Measurements from ENCODE around the gene THBS3. TPM values are rescaled to one million over a fixed set of nuclear protein-coding genes. Genes with fewer than 3 reads are reported as not detected.

The THBS3 gene
- polyA plus RNA-seq (2013, experiment 1 of 2) = 2.1 TPM
- polyA plus RNA-seq (2013, experiment 2 of 2) = 2.4 TPM

GRCh38 chr1:155207806-155208540, at the start of gene THBS3:
TSS of gene THBS3 (minus strand) at chr1:155207897. CDS start at chr1:155207876, 21 bp downstream.
- Histone ChIP-seq H4K8ac (ENCODE audit: low read depth, low read length) (no peak within 1 kb of the TSS), H3K79me1 (ENCODE audit: low read length) (no peaks in the 10 kb centered on the region), H2AK5ac (ENCODE audit: low read length) (peak within 1 kb of the TSS; percentile 38), H2BK120ac (ENCODE audit: low read depth, low read length) (peak within 1 kb of the TSS; percentile 16), H3K27me3 (ENCODE audit: insufficient read depth, low read length, poor library complexity) (no peaks in the 10 kb centered on the region), H3K23ac (ENCODE audit: low read length) (peak within 1 kb of the TSS; percentile 76), H3K79me2 (ENCODE audit: control insufficient read depth, insufficient read depth, low read length) (no peaks in the 10 kb centered on the region), H3K18ac (ENCODE audit: low read length) (peak within 1 kb of the TSS; percentile 44), H3K4me1 (ENCODE audit: control insufficient read depth, low read depth, low read length) (peaks cover 7% of the 10 kb centered on the region), H3K9ac (ENCODE audit: low read length) (peak within 1 kb of the TSS; percentile 79), H2BK5ac (ENCODE audit: low read length) (peak within 1 kb of the TSS; percentile 65), H2BK15ac (replicated peaks; ENCODE audit: low read depth) (no peak within 1 kb of the TSS), H3K4ac (ENCODE audit: low read depth, low read length) (peak within 1 kb of the TSS; percentile 61), H3K27ac (ENCODE audit: low read depth, low read length) (peak within 1 kb of the TSS; percentile 65), H4K5ac (ENCODE audit: low read length) (no peak within 1 kb of the TSS), H3K4me2 (ENCODE audit: low read length) (peak within 1 kb of the TSS; percentile 91), H3K4me3 (ENCODE audit: low read length) (peak within 1 kb of the TSS; percentile 64), H3K36me3 (ENCODE audit: control insufficient read depth, insufficient read depth, low read length) (no peaks in the 10 kb centered on the region), H3K56ac (ENCODE audit: low read length) (peak within 1 kb of the TSS; percentile 84)
- no CpG with 5 or more reads among the region's 17 CpGs for WGBS (ENCODE audit: extremely low coverage, insufficient coverage, low lambda C conversion rate)
- peak; percentile 76 for DNase-seq

- H2BK120ac ChIP-seq (ENCODE audit: low read depth, low read length) = no peak overlapping the region
- H3K4ac ChIP-seq (ENCODE audit: low read depth, low read length) = no peak overlapping the region
- H3K4me2 ChIP-seq (ENCODE audit: low read length) = peak overlapping the region; percentile 95
- no peak for DNase-seq
- H3K27ac ChIP-seq (ENCODE audit: low read depth, low read length) = no peak overlapping the region
- H3K56ac ChIP-seq (ENCODE audit: low read length) = peak overlapping the region; percentile 95
- no peak overlapping the region for H4K5ac ChIP-seq (ENCODE audit: low read length)
- H2BK5ac ChIP-seq (ENCODE audit: low read length) = no peak overlapping the region
- H2BK15ac ChIP-seq (replicated peaks; ENCODE audit: low read depth) = no peak overlapping the region
- H2AK5ac ChIP-seq (ENCODE audit: low read length) = no peak overlapping the region
- WGBS (ENCODE audit: extremely low coverage, insufficient coverage, low lambda C conversion rate) = no CpG with 5 or more reads among the region's 20 CpGs
- H3K79me2 ChIP-seq (ENCODE audit: control insufficient read depth, insufficient read depth, low read length) = peaks cover 2% of the 10 kb centered on the region
- peaks cover 3% of the 10 kb centered on the region for H3K36me3 ChIP-seq (ENCODE audit: control insufficient read depth, insufficient read depth, low read length)
- H3K9ac ChIP-seq (ENCODE audit: low read length) = peak overlapping the region; percentile 86
- H3K4me1 ChIP-seq (ENCODE audit: control insufficient read depth, low read depth, low read length) = peaks cover 8% of the 10 kb centered on the region
- no peak overlapping the region for H3K23ac ChIP-seq (ENCODE audit: low read length)
- no peak overlapping the region for H3K18ac ChIP-seq (ENCODE audit: low read length)
- H4K8ac ChIP-seq (ENCODE audit: low read depth, low read length) = no peak overlapping the region
- no peaks in the 10 kb centered on the region for H3K27me3 ChIP-seq (ENCODE audit: insufficient read depth, low read length, poor library complexity)
- H3K4me3 ChIP-seq (ENCODE audit: low read length) = no peak overlapping the region
- H3K79me1 ChIP-seq (ENCODE audit: low read length) = peaks cover 8% of the 10 kb centered on the region
Measured at GRCh38 chr1:155256058-155256852, 48.6 kb upstream of the THBS3 start.

DNA sequence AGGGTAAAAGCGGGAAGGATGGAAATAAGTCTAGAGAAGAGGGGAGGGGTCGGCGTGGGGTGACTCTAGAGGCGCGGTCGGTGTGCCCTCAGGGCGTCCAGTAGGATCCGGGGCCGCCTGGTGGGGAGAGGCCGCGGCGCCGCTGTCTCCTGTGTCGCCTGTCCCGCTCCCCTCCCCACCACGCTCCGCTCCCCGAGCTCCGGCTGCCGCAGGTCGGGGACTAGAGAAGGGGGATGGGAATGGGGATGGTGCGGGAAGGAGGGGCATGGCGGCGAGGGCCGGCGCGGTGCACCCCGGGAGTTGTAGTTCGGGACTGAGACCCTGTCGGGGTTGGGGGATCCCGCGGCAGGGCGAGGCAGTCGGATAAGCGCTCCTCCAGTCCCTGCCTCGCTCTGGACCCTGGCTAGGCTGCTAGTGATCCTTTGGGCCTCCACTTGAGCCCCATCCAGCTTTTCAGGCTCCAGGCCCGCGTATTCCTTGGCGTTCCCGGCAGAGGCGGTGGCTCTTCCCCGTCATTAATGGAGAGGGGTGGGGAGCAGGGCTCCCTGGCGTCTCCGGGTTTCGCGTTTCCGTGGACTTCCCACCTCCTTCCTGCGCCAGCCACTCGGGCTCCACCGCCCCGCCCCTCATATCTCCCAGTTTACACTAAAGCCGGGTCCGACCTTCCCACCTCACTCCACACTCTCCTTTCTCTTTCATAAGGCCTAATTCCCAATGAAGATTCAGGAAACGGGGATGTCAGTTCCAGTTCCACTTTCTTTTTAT, 47.7 kb upstream of the THBS3 start, which contains the start of gene ENTREP3:
ENTREP3 (minus strand) TSS at position 241 of the 765 bp plus-strand sequence. CDS start 606 bp downstream, outside the sequence.
- Histone ChIP-seq H3K4me1 (ENCODE audit: control insufficient read depth, low read depth, low read length) (peaks cover 6% of the 10 kb centered on the region), H2BK5ac (ENCODE audit: low read length) (peak within 1 kb of the TSS; percentile 69), H3K4ac (ENCODE audit: low read depth, low read length) (peak within 1 kb of the TSS; percentile 82), H4K8ac (ENCODE audit: low read depth, low read length) (no peak within 1 kb of the TSS), H3K27ac (ENCODE audit: low read depth, low read length) (peak within 1 kb of the TSS; percentile 69), H2BK15ac (replicated peaks; ENCODE audit: low read depth) (no peak within 1 kb of the TSS), H3K79me2 (ENCODE audit: control insufficient read depth, insufficient read depth, low read length) (no peaks in the 10 kb centered on the region), H3K9ac (ENCODE audit: low read length) (peak within 1 kb of the TSS; percentile 86), H2BK120ac (ENCODE audit: low read depth, low read length) (no peak within 1 kb of the TSS), H3K23ac (ENCODE audit: low read length) (peak within 1 kb of the TSS; percentile 85), H2AK5ac (ENCODE audit: low read length) (peak within 1 kb of the TSS; percentile 59), H4K5ac (ENCODE audit: low read length) (no peak within 1 kb of the TSS), H3K56ac (ENCODE audit: low read length) (peak within 1 kb of the TSS; percentile 95), H3K4me2 (ENCODE audit: low read length) (peak within 1 kb of the TSS; percentile 95), H3K18ac (ENCODE audit: low read length) (peak within 1 kb of the TSS; percentile 82), H3K36me3 (ENCODE audit: control insufficient read depth, insufficient read depth, low read length) (peaks cover 3% of the 10 kb centered on the region), H3K27me3 (ENCODE audit: insufficient read depth, low read length, poor library complexity) (no peaks in the 10 kb centered on the region), H3K4me3 (ENCODE audit: low read length) (peak within 1 kb of the TSS; percentile 69), H3K79me1 (ENCODE audit: low read length) (peaks cover 4% of the 10 kb centered on the region)
- WGBS (ENCODE audit: extremely low coverage, insufficient coverage, low lambda C conversion rate) = no CpG with 5 or more reads among the region's 54 CpGs
- peak; percentile 93 for DNase-seq

DNA sequence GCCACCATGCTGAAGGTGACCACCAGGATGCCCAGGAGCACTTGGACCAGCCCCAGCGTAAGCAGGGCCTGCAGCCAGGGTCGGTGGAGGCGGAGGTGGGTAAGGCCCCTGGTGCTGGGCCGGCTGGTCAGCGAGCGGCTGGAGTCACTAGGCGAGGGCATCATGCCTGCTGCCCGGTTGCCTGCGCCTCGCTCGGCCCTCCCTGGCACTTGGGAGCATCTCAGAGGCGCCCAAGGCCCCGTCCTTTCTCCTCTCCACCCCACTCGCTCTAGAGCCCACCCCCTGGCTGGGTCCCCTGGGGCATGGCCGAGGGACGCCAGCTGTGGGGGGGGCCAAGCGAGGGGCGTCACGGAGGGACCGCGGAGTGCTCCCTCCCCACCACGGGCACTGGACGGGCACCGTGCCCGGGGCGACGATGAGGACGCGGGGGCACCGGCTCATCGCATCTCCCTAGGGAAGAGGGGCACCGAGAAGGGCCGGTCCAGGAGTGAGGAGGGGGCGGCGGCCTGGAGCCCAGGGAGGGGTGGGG, 47.1 kb upstream of the THBS3 start:
- Histone ChIP-seq H3K18ac (ENCODE audit: low read length) (peak overlapping the region; percentile 12), H3K36me3 (ENCODE audit: control insufficient read depth, insufficient read depth, low read length) (peaks cover 3% of the 10 kb centered on the region), H3K4ac (ENCODE audit: low read depth, low read length) (peak overlapping the region; percentile 42), H2AK5ac (ENCODE audit: low read length) (peak overlapping the region; percentile 59), H3K23ac (ENCODE audit: low read length) (peak overlapping the region; percentile 85), H3K79me1 (ENCODE audit: low read length) (peaks cover 4% of the 10 kb centered on the region), H4K8ac (ENCODE audit: low read depth, low read length) (no peak overlapping the region), H2BK5ac (ENCODE audit: low read length) (no peak overlapping the region), H3K27ac (ENCODE audit: low read depth, low read length) (no peak overlapping the region), H3K4me3 (ENCODE audit: low read length) (peak overlapping the region; percentile 69), H2BK15ac (replicated peaks; ENCODE audit: low read depth) (no peak overlapping the region), H4K5ac (ENCODE audit: low read length) (no peak overlapping the region), H3K79me2 (ENCODE audit: control insufficient read depth, insufficient read depth, low read length) (no peaks in the 10 kb centered on the region), H3K4me1 (ENCODE audit: control insufficient read depth, low read depth, low read length) (peaks cover 8% of the 10 kb centered on the region), H3K4me2 (ENCODE audit: low read length) (peak overlapping the region; percentile 74), H3K56ac (ENCODE audit: low read length) (peak overlapping the region; percentile 95), H2BK120ac (ENCODE audit: low read depth, low read length) (no peak overlapping the region), H3K27me3 (ENCODE audit: insufficient read depth, low read length, poor library complexity) (no peaks in the 10 kb centered on the region), H3K9ac (ENCODE audit: low read length) (peak overlapping the region; percentile 85)
- no peak for DNase-seq
- no CpG with 5 or more reads among the region's 35 CpGs for WGBS (ENCODE audit: extremely low coverage, insufficient coverage, low lambda C conversion rate)

DNA sequence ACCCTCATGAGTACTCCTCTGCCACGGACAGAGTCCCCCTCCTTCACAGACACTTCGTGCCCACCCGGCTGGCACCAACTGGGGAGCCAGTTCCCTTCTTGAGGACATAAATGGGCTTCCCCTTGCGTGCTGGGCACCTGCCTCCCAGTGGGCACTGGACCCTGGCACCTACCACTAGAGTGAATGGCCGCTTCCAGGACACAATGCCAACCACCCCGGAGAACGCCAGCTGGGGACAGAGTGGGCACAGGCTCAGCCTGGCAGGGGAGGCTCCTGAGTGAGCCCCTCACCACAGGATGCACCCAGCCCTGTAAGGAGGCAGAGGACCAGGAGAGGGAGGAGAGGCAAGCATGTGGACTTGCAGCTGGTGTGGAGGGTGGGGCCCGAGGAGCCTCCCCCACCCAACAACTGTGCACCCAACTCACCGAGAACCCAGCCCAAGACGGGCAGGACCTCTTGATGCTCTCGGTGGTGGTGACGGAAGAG, 46.6 kb upstream of the THBS3 start:
- Histone ChIP-seq H3K4me1 (ENCODE audit: control insufficient read depth, low read depth, low read length) (peaks cover 8% of the 10 kb centered on the region), H3K4ac (ENCODE audit: low read depth, low read length) (no peak overlapping the region), H3K23ac (ENCODE audit: low read length) (peak overlapping the region; percentile 85), H3K4me2 (ENCODE audit: low read length) (peak overlapping the region; percentile 74), H4K5ac (ENCODE audit: low read length) (no peak overlapping the region), H3K18ac (ENCODE audit: low read length) (no peak overlapping the region), H2BK15ac (replicated peaks; ENCODE audit: low read depth) (no peak overlapping the region), H2AK5ac (ENCODE audit: low read length) (peak overlapping the region; percentile 59), H2BK5ac (ENCODE audit: low read length) (no peak overlapping the region), H3K56ac (ENCODE audit: low read length) (peak overlapping the region; percentile 95), H4K8ac (ENCODE audit: low read depth, low read length) (no peak overlapping the region), H3K79me1 (ENCODE audit: low read length) (peaks cover 4% of the 10 kb centered on the region), H2BK120ac (ENCODE audit: low read depth, low read length) (no peak overlapping the region), H3K9ac (ENCODE audit: low read length) (peak overlapping the region; percentile 85), H3K27ac (ENCODE audit: low read depth, low read length) (no peak overlapping the region), H3K4me3 (ENCODE audit: low read length) (no peak overlapping the region), H3K79me2 (ENCODE audit: control insufficient read depth, insufficient read depth, low read length) (no peaks in the 10 kb centered on the region), H3K27me3 (ENCODE audit: insufficient read depth, low read length, poor library complexity) (no peaks in the 10 kb centered on the region), H3K36me3 (ENCODE audit: control insufficient read depth, insufficient read depth, low read length) (peaks cover 3% of the 10 kb centered on the region)
- DNase-seq = no peak
- no CpG with 5 or more reads among the region's 12 CpGs for WGBS (ENCODE audit: extremely low coverage, insufficient coverage, low lambda C conversion rate)

Data from mesendoderm (in vitro differentiated cells).